SK-N-MC (cell line): Measurements from ENCODE around the gene TMEM221.

Experiments used
- EZH2 ChIP-seq: fragments of 200-600 bp; sonication (generic); IDR thresholded peaks from one replicate; pipeline ENCODE4 v1.6.1; 2017; ENCODE audit warnings: antibody characterized with exemption
- FOXP2 ChIP-seq: optimal IDR thresholded peaks from 2 replicates; pipeline ENCODE3; 2011; ENCODE audit warnings: mild to moderate bottlenecking, moderate library complexity; ENCODE audit not compliant: insufficient read depth; ENCODE audit errors: extremely low read length, control extremely low read depth
- POLR2AphosphoS5 ChIP-seq: IDR thresholded peaks from 2 replicates; pipeline ENCODE4 v1.6.1; 2012; ENCODE audit warnings: mild to moderate bottlenecking, low read depth, low read length, borderline replicate concordance

GRCh38 chr19:17409990-17410389 lies 38.5 kb downstream of the TMEM221 start:
- no peak for TF ChIP-seq EZH2
- TF ChIP-seq POLR2AphosphoS5, result no peak
- no peak for TF ChIP-seq FOXP2
